WTC11 (cell line): ENCODE measurements around the gene FBXO24. TPM values are rescaled to one million over a fixed set of nuclear protein-coding genes. Genes with fewer than 3 reads are reported as not detected.

Experiments used
- ATAC-seq: fragments of 200-7000 bp; cut with Tn5 transposase; 2 replicates; pipeline ENCODE4 v1.10.0; 2021; ENCODE audit warnings: mild to moderate bottlenecking, moderate library complexity
- CTCF ChIA-PET: fragments of 300-600 bp; sonication (Branson Sonifier 250); formaldehyde crosslinking; loops from one replicate; lab custom pipeline; 2021; ENCODE audit warnings: antibody characterized with exemption; lab: Charles Lee
- POLR2A ChIA-PET: fragments of 350-600 bp; sonication (Branson Sonifier 250); formaldehyde crosslinking; loops from one replicate; lab custom pipeline; 2021; ENCODE audit warnings: antibody characterized with exemption; lab: Charles Lee
- DNase-seq: peaks from one replicate; pipeline ENCODE4 v3.0.0; 2021; ENCODE audit warnings: low spot score
- H3K27ac Mint-ChIP-seq: 2 replicates; pipeline ENCODE4 v1.8.0; 2021; ENCODE audit warnings: mixed read lengths
- H3K27me3 Mint-ChIP-seq: 2 replicates; pipeline ENCODE4 v1.8.0; 2021; ENCODE audit warnings: low read depth, mild to moderate bottlenecking, moderate library complexity, mixed read lengths
- H3K36me3 Mint-ChIP-seq: 2 replicates; pipeline ENCODE4 v1.8.0; 2021; ENCODE audit warnings: mixed read lengths
- H3K4me1 Mint-ChIP-seq: 2 replicates; pipeline ENCODE4 v1.8.0; 2022; ENCODE audit warnings: mixed read lengths
- H3K4me3 Mint-ChIP-seq: 2 replicates; pipeline ENCODE4 v1.8.0; 2021; ENCODE audit warnings: mild to moderate bottlenecking, moderate library complexity, mixed read lengths
- H3K9me3 Mint-ChIP-seq: 2 replicates; pipeline ENCODE4 v1.8.0; 2021; ENCODE audit warnings: mixed read lengths
- CDX4 ChIP-seq: fragments of 250-450 bp; sonication (Bioruptor Pico); IDR thresholded peaks from 2 replicates; pipeline ENCODE4 v1.9.0; 2021; ENCODE audit warnings: moderate library complexity, mild to moderate bottlenecking, inconsistent platforms, borderline replicate concordance
- CREB1 ChIP-seq: sonication (generic); formaldehyde crosslinking; IDR thresholded peaks from 2 replicates; pipeline ENCODE4 v1.8.0; 2023; ENCODE audit warnings: mild to moderate bottlenecking, missing genetic modification reagents
- CTCF ChIP-seq: fragments of 200-600 bp; IDR thresholded peaks from 2 replicates; pipeline ENCODE4 v1.8.0; 2022; ENCODE audit warnings: antibody characterized with exemption
- ERG ChIP-seq: fragments of 250-450 bp; sonication (Bioruptor Pico); IDR thresholded peaks from 2 replicates; pipeline ENCODE4 v1.8.0; 2021; ENCODE audit warnings: mild to moderate bottlenecking
- FOXP1 ChIP-seq: sonication (generic); formaldehyde crosslinking; IDR thresholded peaks from 2 replicates; pipeline ENCODE4 v1.8.0; 2022; ENCODE audit warnings: missing genetic modification reagents, mild to moderate bottlenecking, moderate library complexity, borderline replicate concordance
- FOXP4 ChIP-seq: sonication (generic); formaldehyde crosslinking; IDR thresholded peaks from 2 replicates; pipeline ENCODE4 v1.8.0; 2022; ENCODE audit warnings: mild to moderate bottlenecking, missing genetic modification reagents
- GABPB1 ChIP-seq: sonication (generic); formaldehyde crosslinking; IDR thresholded peaks from 2 replicates; pipeline ENCODE4 v1.8.1; 2023; ENCODE audit warnings: mild to moderate bottlenecking, missing genetic modification reagents
- IRF1 ChIP-seq: sonication (generic); formaldehyde crosslinking; IDR thresholded peaks from 2 replicates; pipeline ENCODE4 v1.8.0; 2023; ENCODE audit warnings: missing genetic modification reagents
- MAX ChIP-seq: sonication (generic); formaldehyde crosslinking; IDR thresholded peaks from 2 replicates; pipeline ENCODE4 v1.8.0; 2022; ENCODE audit warnings: mild to moderate bottlenecking, missing genetic modification reagents
- MLX ChIP-seq: sonication (generic); formaldehyde crosslinking; IDR thresholded peaks from 2 replicates; pipeline ENCODE4 v1.8.1; 2023; ENCODE audit warnings: mild to moderate bottlenecking, missing genetic modification reagents, moderate library complexity
- NFYB ChIP-seq: sonication (generic); formaldehyde crosslinking; conservative IDR thresholded peaks from 2 replicates; pipeline ENCODE4 v1.8.0; 2022; ENCODE audit warnings: low read depth, missing genetic modification reagents
- NR2C2 ChIP-seq: sonication (generic); formaldehyde crosslinking; IDR thresholded peaks from 2 replicates; pipeline ENCODE4 v1.8.0; 2022; ENCODE audit warnings: mild to moderate bottlenecking, missing genetic modification reagents
- SMAD3 ChIP-seq: sonication (generic); formaldehyde crosslinking; IDR thresholded peaks from 2 replicates; pipeline ENCODE4 v1.8.0; 2022; ENCODE audit warnings: missing genetic modification reagents, mild to moderate bottlenecking, borderline replicate concordance
- SOX15 ChIP-seq: fragments of 250-450 bp; sonication (Bioruptor Pico); IDR thresholded peaks from 2 replicates; pipeline ENCODE4 v1.9.0; 2021; ENCODE audit warnings: mild to moderate bottlenecking
- SP1 ChIP-seq: sonication (generic); formaldehyde crosslinking; conservative IDR thresholded peaks from 2 replicates; pipeline ENCODE4 v1.8.1; 2022; ENCODE audit warnings: missing genetic modification reagents
- STAT6 ChIP-seq: sonication (generic); formaldehyde crosslinking; conservative IDR thresholded peaks from 2 replicates; pipeline ENCODE4 v1.8.1; 2023; ENCODE audit warnings: mild to moderate bottlenecking, low read depth, missing genetic modification reagents, moderate library complexity
- USF1 ChIP-seq: sonication (generic); formaldehyde crosslinking; IDR thresholded peaks from 2 replicates; pipeline ENCODE4 v1.8.0; 2022; ENCODE audit warnings: mild to moderate bottlenecking, missing genetic modification reagents
- USF2 ChIP-seq: sonication (generic); formaldehyde crosslinking; IDR thresholded peaks from 2 replicates; pipeline ENCODE4 v1.8.1; 2023; ENCODE audit warnings: mild to moderate bottlenecking, missing genetic modification reagents, moderate library complexity
- ZBTB21 ChIP-seq: sonication (generic); formaldehyde crosslinking; IDR thresholded peaks from 2 replicates; pipeline ENCODE4 v1.8.1; 2023; ENCODE audit warnings: mild to moderate bottlenecking, missing genetic modification reagents, borderline replicate concordance
- ZNF121 ChIP-seq: sonication (generic); formaldehyde crosslinking; IDR thresholded peaks from 2 replicates; pipeline ENCODE4 v1.8.0; 2023; ENCODE audit warnings: missing genetic modification reagents
- ZNF219 ChIP-seq: sonication (generic); formaldehyde crosslinking; IDR thresholded peaks from 2 replicates; pipeline ENCODE4 v1.8.0; 2023; ENCODE audit warnings: missing genetic modification reagents, mild to moderate bottlenecking, borderline replicate concordance
- ZNF423 ChIP-seq: fragments of 250-450 bp; sonication (Bioruptor Pico); IDR thresholded peaks from 2 replicates; pipeline ENCODE4 v2.1.2; 2022; ENCODE audit warnings: mild to moderate bottlenecking, moderate library complexity
- ZSCAN18 ChIP-seq: fragments of 250-450 bp; sonication (Bioruptor Pico); IDR thresholded peaks from 2 replicates; pipeline ENCODE4 v2.1.2; 2022; ENCODE audit warnings: mild to moderate bottlenecking, moderate library complexity
- total RNA-seq: library from RNA; stranded (reverse); gene quantifications from 3 replicates; pipeline ENCODE4 v1.2.3, GENCODE V29; 2021

The FBXO24 gene
- total RNA-seq, 1 experiment from 2014 or later = 0.70 TPM

GRCh38 chr7:100626530-100627237, 40.6 kb downstream of the FBXO24 start:
- no peaks in the 10 kb centered on the region for H3K9me3 Mint-ChIP-seq
- H3K27ac Mint-ChIP-seq = no peak overlapping the region
- CTCF ChIA-PET = interaction anchor here (0.6 to 2.6 kb wide), 13 partner anchors 13 to 1795 kb away, joined by 3 to 37 read pairs (median 5); partner anchors contain the start of genes FBXO24, MOSPD3, PCOLCE and POP7
- no peaks in the 10 kb centered on the region for H3K36me3 Mint-ChIP-seq
- H3K4me1 Mint-ChIP-seq = peaks cover 7% of the 10 kb centered on the region
- H3K4me3 Mint-ChIP-seq = peak overlapping the region; percentile 65
- H3K27me3 Mint-ChIP-seq = peaks cover 22% of the 10 kb centered on the region
- ATAC-seq = peak; percentile 89
- POLR2A ChIA-PET = no interaction called here
- DNase-seq = peak; percentile 87
- TF ChIP-seq SP1 (CRISPR knock-in tag) (peak; percentile 59; the same call in 1 of the 2 replicates), SMAD3 (CRISPR knock-in tag) (0 out of 2 replicates have a peak, but pooled peaks have one; percentile 29), FOXP1 (CRISPR knock-in tag) (peak; percentile 45; the same call in 1 of the 2 replicates), NR2C2 (CRISPR knock-in tag) (no peak), SOX15 (no peak), CTCF (no peak), MLX (no peak), CDX4 (no peak), NFYB (CRISPR knock-in tag) (no peak), ZSCAN18 (CRISPR knock-in tag) (no peak), ZBTB21 (CRISPR knock-in tag) (no peak), ZNF423 (no peak), ERG (no peak), ZNF219 (CRISPR knock-in tag) (no peak), ZNF121 (CRISPR knock-in tag) (peak; percentile 83; the same call in 1 of the 2 replicates), MAX (CRISPR knock-in tag) (no peak), GABPB1 (no peak), IRF1 (CRISPR knock-in tag) (no peak), STAT6 (CRISPR knock-in tag) (no peak), USF1 (CRISPR knock-in tag) (no peak), USF2 (CRISPR knock-in tag) (no peak), CREB1 (CRISPR knock-in tag) (no peak), FOXP4 (CRISPR knock-in tag) (no peak)
